IPS DF 4.7 (cell line): ENCODE data around the gene KNCN.

Source experiments
- DNase-seq: peaks from one replicate; pipeline ENCODE4 v3.0.0-alpha.2; 2013; ENCODE audit warnings: low spot score; ENCODE audit errors: extremely low read depth

KNCN gene

DNA sequence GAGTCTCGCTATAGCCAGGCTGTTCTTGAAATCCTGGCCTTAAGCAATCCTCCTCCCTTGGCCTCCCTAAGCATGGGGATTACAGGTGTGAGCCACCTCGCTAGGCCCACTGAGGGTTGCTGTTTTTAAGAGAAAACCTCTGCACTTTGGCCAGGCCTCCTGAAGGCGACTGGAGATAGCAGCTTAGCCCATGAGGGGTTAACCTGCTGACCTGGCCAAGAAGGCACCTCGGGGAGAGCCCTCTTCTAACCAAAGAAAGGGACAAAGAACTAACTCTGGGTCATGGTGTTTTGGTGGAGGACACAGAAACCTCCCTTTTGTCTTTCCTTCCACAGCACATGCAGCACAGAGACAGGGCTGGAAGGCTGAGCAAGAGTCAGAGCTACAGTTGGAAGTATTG lies 17.7 kb upstream of the KNCN start:
- no peak for DNase-seq

- DNase-seq: no peak
Measured at GRCh38 chr1:46568461-46568891, 17.0 kb upstream of the KNCN start.

DNA sequence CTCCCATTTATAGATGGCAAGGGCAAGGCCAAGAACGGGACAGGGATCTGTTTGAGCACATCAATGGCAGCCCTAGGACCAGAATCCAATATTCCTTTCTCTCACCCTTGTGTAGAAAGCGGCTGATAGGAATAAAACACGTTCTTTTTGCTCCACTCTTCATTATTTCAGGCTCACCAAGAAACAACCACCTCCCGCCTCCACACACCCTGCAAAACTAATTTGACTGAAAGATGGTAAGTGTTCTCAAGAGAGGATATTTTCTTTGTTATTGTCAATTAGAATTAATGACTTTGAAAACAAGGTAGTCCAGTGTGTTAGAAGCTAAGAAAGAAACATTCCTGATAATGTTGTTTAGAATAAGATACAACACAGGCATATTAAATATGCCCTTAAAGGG lies 11.9 kb upstream of the KNCN start:
- no peak for DNase-seq

GRCh38 chr1:46562498-46562897 lies 11.1 kb upstream of the KNCN start:
- no peak for DNase-seq

DNA sequence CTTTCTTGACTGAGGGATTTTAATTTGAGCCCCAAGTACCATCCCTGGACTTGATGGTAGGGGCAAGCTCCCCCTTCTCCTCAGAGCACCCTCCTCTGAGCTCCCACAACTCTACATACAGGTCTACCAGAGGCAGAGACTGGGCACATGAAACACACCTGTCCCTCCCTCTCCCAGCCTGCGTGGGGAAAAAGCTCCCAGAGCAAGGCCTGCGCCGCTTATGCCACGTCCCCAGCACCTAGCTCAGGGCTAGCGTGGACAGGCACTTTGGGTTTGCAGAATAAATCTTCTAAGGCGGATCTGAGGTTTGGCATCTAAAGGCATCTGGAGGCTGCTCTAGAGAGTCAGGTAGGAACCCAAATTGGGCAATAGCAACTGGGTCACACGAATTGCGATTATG lies 7.5 kb upstream of the KNCN start:
- DNase-seq: no peak

DNA sequence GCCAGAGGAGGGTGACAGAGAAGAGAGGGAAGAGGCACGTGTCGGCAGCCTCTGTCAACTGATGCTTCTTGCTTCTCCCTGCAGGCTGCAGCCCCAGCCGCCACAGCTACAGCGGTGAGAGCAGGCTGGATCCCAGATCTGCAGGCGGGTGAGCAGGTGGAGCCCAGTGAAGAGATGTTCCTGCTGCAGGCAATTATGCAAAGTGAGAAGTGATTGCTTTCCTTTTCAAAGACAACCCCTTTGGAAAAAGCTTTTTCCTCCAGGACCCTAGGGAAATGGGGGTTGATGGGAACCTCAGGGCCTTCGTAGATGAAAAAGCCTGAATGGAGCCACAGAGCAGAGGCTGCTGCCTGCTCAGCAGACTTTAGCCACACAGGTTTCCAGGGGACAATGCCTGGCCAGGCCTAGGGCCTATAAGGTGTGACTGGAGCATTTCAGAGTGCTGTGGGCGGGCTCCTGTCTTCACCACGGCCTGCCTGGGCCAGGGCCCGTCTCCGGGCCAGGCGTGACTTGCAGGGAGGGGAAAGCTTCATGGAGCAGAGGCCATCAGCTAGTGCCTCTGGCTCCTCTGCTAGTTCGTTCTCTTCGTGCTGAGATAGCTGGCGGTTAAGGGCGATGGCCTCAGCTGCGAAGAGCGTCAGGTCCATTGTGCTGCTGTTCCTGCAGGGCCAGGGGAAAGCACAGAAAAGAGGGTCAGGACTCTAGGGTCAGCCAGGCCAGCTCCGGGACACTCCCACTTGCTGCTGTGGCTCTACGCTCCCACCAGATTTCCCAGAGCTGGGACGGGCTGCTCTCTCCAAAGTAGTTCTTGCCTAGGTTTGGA lies 6.9 kb upstream of the KNCN start:
- DNase-seq: no peak

GRCh38 chr1:46557403-46557802 lies 6.0 kb upstream of the KNCN start:
- no peak for DNase-seq

DNA sequence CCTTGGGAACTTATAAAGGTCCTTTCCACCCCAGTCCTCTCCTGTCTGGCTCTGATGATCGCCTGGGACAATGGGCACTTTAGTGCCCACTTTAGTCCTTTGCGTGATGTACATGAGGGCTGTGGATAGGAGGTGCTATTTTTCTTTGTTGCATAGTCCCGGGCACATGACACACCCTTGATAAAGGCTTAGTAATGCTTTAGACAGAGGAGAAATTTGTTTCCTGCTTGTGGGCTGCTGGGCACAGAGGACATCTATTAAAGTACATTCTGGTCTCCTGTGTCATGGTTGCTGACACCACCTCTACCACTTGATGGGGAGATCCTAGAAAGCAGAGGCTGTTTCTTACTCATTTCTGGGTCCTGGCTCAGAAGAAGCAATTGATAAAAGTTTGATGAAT lies 5.4 kb upstream of the KNCN start:
- DNase-seq: no peak

- no peak for DNase-seq
Measured at GRCh38 chr1:46555826-46556619, 4.6 kb upstream of the KNCN start.

DNA sequence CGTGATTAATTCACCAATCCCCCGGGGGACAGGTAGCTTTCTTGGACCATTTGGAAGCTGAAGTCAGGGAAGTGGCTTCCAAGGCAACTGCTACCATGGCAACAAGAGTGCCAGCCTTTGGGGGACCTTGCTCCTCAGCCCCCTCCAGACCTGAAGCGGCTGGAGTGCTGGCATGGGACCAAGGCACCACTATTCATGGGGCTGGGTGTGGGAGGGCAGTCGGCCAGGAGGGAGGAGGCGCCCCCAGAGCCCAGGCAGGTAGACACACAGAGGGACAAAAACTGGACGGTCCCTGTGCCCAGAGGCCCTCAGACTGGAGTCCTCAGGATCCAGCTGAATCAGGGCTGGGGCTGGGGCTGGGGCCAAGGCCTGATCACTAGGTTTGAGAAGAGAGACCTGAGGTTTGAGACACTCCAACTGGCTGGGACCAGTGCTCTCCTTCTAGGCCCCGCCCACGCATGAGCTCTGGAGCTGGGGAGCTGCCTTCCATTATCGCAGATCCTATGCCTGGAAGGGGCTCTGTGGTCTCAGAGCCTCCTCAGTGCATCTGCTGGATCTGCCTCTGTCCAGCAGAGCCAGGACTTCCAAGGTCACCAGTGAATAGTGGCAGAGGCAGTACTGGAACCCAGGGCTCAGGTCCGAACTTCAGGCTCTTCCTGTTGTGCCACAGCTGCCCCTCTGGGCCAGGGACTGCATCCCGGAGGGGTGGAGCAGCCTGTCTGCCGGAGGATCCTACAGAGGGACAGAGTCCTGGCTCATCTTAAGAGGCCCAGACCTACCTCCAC lies 3.3 kb upstream of the KNCN start:
- DNase-seq: no peak

- no peak for DNase-seq
Measured at GRCh38 chr1:46554236-46554596, 2.8 kb upstream of the KNCN start.

- no peak for DNase-seq
Measured at GRCh38 chr1:46553506-46553905, 2.1 kb upstream of the KNCN start.

- DNase-seq: no peak
Measured at GRCh38 chr1:46552357-46553237, 1.1 kb upstream of the KNCN start.

- DNase-seq: no peak
Measured at GRCh38 chr1:46550751-46551231, 656 bp downstream of the KNCN start.

- DNase-seq: no peak
Measured at GRCh38 chr1:46549697-46550681, 1.5 kb downstream of the KNCN start.

- no peak for DNase-seq
Measured at GRCh38 chr1:46547481-46548383, 3.7 kb downstream of the KNCN start.

- no peak for DNase-seq
Measured at GRCh38 chr1:46546210-46546609, 5.2 kb downstream of the KNCN start.

DNA sequence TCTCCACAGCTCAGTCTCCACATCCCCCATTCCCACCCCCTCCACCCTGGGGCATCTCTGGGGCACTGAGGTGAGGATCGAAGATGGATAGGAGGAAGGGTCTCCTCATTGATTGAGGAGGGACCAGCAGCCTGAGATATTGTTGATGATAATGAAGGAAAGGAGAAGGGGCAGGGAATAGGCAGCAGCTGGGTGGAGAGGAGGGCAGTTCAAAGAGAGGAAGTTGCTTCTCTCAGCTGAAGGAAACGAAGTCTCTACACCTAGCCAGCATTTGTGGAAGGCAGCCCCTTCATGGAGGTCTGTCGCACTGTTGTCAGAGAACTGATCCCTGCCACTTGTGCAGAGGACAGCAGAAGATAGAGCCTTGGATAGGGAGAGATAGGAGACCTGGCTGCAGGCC lies 5.7 kb downstream of the KNCN start:
- no peak for DNase-seq
